GM12864 (cell line): ENCODE results near the gene TREML1.

ENCODE experiments used
- DNase-seq: peaks from one replicate; pipeline ENCODE4 v3.0.0-alpha.2; 2011; ENCODE audit warnings: low read depth
- H3K4me3 ChIP-seq: 2 replicates; pipeline ENCODE4 v1.5.1; 2011; ENCODE audit warnings: mild to moderate bottlenecking, low read depth, low read length, control low read depth
- CTCF ChIP-seq: IDR thresholded peaks from 2 replicates; pipeline ENCODE4 v1.5.1; 2011; ENCODE audit warnings: low read depth, mild to moderate bottlenecking, moderate library complexity, low read length, control low read depth, inconsistent platforms; ENCODE audit errors: missing control alignments

The TREML1 gene

DNA sequence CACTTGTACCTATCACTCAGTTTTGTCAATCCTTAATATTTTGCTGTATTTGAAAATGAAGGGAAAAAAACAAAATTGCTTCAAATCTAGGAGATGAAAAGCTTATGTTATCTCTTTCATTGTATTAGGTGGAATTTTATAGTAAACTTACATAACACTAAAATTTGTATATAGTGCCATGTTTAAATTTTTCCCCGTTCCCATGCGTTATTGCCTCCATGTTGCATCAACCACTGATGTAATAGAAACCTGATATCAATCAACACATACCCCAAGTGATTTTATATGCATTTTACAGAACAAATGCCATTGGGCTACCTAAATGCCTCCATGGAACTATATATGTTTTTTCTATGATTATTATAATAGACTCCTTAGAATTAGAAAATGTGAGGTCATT lies 23.5 kb upstream of the TREML1 start:
- no peak for DNase-seq
- TF ChIP-seq CTCF = no peak
- no peak overlapping the region for H3K4me3 ChIP-seq

DNA sequence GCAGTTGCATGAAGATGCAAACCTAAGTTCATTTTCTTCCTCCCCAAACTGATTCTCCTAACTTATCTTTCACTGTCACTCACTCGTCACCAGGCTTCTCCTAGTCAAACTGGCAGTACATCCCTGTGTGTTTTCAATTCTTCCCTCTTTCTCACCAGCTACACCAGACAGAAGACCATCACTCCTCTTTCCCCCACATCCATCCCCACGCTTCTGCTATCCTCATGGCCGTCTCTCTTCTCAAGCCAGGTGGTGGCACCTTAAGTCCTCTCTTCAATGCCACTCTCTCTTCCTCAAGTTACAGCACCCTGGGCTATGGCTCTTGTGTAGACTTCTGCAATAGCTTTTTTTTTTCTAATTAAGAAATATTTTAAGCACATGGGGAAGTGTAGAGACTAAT lies 23.1 kb upstream of the TREML1 start:
- no peak for DNase-seq
- H3K4me3 ChIP-seq = no peak overlapping the region
- no peak for TF ChIP-seq CTCF

DNA sequence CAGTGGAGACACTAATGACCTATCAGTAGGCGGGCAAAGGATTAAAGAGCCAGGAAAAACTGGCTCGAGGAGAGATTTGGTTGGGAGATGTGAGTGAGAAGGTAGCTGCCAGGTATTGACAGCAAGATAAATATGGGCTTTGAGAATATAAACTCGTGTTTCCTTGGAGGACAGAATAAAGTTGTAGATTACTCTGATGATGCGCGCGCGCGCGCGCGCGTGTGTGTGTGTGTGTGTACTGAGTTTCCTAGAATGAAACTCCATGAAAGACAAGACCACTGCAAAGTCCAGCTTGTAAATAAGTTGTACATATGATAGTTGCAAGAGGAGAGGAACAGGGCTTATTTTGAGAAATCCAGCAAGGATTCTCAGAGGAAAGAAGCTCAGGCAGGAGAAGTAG lies 22.0 kb upstream of the TREML1 start:
- no peak for TF ChIP-seq CTCF
- H3K4me3 ChIP-seq = no peak overlapping the region
- DNase-seq = no peak

DNA sequence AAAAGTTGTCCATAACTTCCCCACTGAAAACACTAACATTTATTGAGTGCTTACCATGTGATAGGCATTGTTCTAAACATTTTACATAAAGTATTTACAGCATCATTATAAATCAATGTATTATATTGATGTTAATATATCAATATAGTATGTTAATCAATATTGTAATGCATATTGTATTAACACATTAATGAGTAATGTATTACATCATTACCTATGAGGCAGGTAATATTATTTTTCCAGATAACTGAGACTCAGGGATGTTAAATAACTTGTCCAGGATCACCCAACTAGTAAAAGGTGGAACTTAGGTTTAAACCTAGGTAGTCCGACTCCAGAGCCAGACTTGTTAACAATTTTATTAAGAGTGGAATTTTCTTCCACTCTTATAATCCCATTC lies 20.9 kb upstream of the TREML1 start:
- H3K4me3 ChIP-seq = no peak overlapping the region
- TF ChIP-seq CTCF = no peak
- DNase-seq = no peak

DNA sequence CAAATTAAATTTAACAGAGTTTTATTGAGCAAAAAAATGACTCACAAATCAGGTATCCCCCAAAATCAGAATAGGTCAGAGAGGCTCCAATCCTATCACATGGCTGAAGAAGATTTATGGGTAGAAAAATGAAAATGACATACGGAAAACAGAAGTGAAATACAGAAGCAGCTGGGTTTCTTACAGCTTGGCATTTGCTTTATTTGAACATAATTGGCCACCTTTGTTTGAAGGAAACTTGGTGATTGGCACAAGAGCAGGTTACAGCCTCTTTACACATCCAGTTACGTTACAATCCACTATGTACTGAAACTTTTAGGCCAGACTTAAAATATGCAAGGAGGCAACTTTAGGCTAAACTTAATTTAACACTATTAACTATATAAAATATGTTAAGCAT lies 20.5 kb upstream of the TREML1 start:
- no peak overlapping the region for H3K4me3 ChIP-seq
- no peak for TF ChIP-seq CTCF
- DNase-seq = no peak

GRCh38 chr6:41171908-41172307 lies 17.8 kb upstream of the TREML1 start:
- no peak for DNase-seq
- TF ChIP-seq CTCF = no peak
- no peak overlapping the region for H3K4me3 ChIP-seq

DNA sequence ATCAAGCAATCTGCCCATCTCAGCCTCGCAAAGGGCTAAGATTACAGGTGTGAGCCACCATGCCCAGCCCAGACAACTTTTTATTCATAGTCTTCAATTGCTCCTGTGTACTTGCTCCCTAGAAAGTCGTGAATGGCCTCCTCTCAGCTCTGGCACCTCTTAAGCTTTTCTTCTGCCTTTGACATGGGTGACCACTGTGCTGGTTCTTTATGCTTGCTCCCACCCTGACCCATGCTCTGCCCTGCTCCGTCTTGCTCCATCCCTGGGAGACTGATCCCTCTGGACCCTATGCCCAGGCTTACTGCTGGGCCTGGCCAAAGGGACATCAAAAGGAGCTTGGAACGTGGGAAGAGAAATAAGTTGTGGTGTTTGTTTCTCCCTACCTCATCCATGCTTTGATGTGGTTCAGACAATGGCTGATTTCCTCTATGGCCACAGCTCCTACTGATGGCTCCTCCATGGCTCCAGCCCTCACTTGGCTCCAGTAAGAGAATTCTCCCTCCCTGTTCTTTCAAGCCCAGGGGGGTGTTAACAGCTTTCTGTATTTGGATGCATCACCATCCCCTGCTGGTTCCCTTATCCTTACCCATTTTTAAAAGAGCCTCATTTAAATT lies 16.5 kb upstream of the TREML1 start:
- no peak for DNase-seq
- TF ChIP-seq CTCF = no peak
- H3K4me3 ChIP-seq = no peak overlapping the region
